ENCODE measurements around the gene RAMP1.

The RAMP1 gene

GRCh38 chr2:237951878-237952277 is 92.5 kb downstream of the RAMP1 start:
- DNase-seq, result no peak

GRCh38 chr2:237952851-237953250 is 93.4 kb downstream of the RAMP1 start:
- no peak for DNase-seq

- no peak for DNase-seq
These were observed 96.4 kb downstream of the RAMP1 start for GRCh38 chr2:237955640-237956401.

GRCh38 chr2:237956402-237956736 is 96.9 kb downstream of the RAMP1 start:
- DNase-seq, result no peak

- DNase-seq, result no peak
These were observed 102.2 kb downstream of the RAMP1 start for GRCh38 chr2:237961637-237962036.

Data from fibroblast of skin of abdomen (primary cell).